Measurements from ENCODE around the gene CEP112.

- TF ChIP-seq CTCF (IDR thresholded peaks at IDR 0.05), result no peak
- TF ChIP-seq EP300 (IDR thresholded peaks at IDR 0.05; ENCODE audit: low read depth), result no peak
Measured at GRCh38 chr17:65694601-65695000, 497.3 kb downstream of the CEP112 start.
